HG02884 (cell line): ENCODE results near the gene PITPNM2.

Experiments used
- ATAC-seq: cut with Tn5 transposase; IDR thresholded peaks from one replicate; pipeline ENCODE4 v1.9.1; 2021; ENCODE audit warnings: mild to moderate bottlenecking, moderate library complexity; ENCODE audit not compliant: unreplicated experiment

Gene PITPNM2

DNA sequence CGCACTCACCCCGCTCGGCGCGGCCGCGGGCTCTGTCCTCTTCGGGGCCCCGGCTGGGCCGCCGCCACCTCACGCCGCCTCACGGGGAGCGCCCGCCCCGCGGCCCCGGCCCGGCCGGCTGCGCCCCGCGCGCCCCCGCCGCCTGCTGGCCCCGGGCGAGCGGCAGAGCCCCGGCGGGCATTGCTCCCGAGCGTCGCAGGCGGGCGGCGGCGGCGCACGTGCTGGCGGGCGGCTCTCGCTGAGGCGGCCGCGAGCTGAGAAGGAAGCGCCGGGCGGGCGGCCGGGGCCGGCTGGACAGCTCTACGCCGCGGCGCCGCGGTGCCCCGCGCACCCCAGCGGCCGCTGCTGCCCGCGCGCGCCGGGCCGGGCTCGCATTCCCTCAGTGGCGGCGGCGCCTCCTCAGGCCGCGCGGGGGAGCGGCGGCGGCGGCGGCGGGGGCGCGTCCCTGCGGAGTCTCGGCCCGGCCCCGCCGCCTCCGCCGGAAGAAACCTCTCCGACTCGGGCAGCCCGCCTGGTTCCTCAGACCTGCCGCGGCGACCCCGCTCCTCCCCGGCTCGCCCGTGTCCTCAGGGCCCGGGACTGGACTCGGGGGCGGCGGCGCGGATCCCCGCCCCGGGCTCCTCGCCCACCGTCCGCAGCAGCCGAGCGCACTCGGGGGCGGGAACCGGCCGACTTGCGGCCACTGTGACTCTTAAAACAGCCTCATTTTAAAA, at the start of gene PITPNM2:
Gene PITPNM2 (minus strand): TSS at position 347 of the 713 bp plus-strand sequence. CDS start 116,500 bp downstream, outside the sequence.
- no peak for ATAC-seq

DNA sequence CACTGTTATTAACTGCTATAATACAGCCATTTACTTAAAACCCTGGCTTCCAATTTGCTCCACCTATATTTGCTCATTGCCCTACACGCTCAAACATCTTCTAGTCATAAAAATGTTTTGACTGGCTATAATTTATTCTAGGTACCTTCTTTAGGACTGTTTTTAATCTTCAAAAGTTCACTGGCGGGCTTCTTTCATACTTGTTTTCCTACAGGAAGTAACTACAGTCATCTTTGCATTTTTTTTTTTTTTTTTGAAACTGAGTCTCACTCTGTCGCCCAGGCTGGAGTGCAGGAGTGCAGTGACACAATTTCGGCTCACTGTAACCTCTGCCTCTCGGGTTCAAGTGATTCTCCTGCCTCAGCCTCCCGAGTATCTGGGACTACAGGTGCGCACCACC, 49.5 kb upstream of the PITPNM2 start:
- ATAC-seq: no peak

DNA sequence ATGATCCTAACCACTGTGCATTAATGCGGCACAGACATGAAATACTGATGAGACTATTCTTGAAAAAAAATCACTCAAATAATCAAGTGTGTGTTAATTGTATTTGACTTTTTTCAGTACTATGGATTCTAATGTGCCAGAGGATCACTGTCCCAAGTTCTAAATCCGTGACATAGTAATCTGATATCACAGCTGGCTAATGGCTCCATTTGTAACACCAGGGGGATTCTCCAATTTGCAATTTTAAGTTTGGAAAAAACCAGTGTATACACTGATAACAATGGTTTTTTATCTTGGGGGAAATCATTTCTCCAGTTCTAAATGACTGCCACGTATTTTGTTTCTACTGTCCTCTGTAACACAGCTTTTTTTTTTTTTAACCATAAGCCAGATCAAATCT, 49.0 kb upstream of the PITPNM2 start:
- ATAC-seq: no peak

GRCh38 chr12:123187637-123188036, 36.7 kb upstream of the PITPNM2 start:
- ATAC-seq: no peak

DNA sequence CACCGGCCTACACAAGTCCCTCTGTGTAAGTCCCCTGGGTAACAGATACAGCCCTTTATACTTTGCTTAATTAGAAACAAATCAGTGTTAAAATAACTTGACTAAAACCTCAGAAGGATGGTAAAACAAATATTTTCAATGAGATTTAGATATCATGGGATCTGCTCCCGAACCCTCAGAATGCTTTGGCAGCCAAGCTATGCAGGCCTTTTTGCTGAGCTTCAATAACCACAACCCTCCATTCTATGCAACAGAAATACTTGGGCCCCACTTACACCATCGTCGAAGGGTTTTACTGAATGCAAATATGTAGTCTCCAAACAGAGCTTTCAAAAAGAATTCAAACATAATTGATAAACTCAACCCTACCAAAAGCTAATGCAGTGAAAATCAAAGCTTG, 29.3 kb upstream of the PITPNM2 start:
- no peak for ATAC-seq

DNA sequence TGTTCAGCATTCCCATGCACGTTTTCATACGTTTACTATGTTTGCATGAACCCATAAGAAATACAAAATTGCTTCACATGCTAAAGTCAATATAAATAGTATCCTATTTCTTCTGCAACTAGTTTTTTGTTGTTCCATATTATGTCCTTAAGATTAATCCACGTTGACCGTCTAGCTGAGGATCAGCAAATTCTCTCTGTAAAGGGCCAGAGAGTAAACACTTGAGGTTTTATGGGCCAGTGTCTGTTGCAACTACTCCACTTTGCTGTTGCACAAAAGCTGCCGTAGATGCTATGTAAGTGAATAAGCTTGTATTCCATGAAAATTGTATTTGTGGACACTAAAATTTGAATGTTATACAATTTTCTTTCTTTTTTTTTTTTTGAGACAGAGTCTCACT, 21.1 kb upstream of the PITPNM2 start:
- ATAC-seq: no peak

DNA sequence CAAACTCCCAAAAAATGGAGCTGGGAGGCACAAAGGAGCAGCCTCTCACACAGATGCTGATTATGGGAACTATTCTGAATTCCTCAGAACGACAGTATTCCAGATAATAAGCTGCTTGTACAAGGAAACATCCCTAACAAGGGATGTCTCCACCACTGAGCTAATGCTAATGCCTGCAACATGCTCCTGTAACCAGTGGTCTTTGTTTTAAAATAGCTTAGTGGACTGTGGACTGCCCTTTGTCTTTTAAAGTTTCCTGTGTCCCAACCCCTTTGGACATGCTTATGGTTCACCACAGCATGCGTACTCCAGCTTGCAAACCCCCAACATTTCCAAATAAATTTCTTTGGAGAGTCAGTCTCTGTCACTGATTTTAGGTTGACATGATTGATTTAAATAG, 16.4 kb upstream of the PITPNM2 start:
- no peak for ATAC-seq

DNA sequence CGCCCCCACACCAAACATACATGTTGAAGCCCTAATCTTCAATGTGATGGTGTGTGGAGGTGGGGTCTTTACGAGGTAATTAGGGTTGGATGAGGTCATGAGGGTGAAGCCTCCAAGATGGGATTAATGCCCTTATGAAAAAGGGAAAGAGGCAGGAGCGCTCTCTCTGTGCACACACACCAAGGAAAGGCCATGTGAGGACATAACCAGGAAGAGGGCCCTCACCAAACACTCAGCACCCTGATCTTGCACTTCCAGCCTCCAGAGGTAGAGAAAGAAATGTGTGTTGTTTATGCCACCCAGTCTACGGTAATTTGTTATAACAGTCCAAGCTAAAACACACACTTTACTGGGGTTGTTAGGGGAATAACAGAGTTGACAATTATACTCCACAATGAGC, 14.6 kb upstream of the PITPNM2 start:
- ATAC-seq: no peak

DNA sequence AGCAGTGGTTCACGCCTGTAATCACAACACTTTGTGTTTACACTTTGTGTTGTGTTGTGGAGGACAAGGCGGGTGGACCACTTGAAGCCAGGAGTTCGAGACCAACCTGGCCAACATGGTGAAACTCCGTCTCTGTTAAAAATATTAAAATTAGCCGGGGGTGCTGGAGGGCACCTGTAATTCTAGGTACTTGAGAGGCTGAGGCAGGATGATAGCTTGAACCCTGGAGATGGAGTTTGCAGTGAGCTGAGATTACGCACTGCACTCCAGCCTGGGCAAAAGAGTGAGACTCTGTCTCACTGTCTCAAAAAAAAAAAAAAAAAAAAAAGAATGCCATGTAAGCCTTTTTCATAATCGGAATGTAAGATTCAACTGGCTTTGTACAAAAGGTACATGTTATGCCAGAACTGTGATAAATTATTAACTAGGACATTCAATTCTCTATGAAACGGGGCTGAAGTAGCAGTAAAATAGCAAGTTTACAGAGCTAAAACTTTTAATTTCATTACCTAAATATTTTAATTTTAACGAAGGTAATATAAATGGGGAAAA, 13.9 kb upstream of the PITPNM2 start:
- ATAC-seq: no peak

- ATAC-seq: no peak
Observed at GRCh38 chr12:123164222-123164621, 13.3 kb upstream of the PITPNM2 start.

GRCh38 chr12:123163227-123163626, 12.3 kb upstream of the PITPNM2 start:
- ATAC-seq: no peak

- no peak for ATAC-seq
Observed at GRCh38 chr12:123160801-123161487, 10.1 kb upstream of the PITPNM2 start.

- no peak for ATAC-seq
Observed at GRCh38 chr12:123153906-123154305, 3.0 kb upstream of the PITPNM2 start.

DNA sequence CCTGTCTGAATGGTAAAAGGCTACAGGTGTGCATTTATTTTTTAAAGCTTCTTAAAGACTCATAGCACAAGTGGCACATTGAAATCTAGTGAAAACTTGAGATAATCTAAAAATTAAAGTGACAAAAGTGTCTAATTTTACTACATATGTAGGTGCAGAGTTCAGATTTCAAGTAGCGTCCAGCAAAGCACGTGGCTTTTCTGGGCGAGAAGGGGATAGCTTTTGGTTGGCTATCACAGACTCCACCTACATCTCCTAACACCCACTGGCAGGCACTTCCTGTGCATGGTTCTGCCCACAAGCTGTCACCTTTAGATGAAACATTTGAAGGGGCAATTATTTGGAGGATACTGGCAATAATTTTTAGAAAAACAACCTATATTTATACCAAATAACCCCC, 1.9 kb upstream of the PITPNM2 start:
- no peak for ATAC-seq

- no peak for ATAC-seq
Observed at GRCh38 chr12:123151457-123152454, 866 bp upstream of the PITPNM2 start.

DNA sequence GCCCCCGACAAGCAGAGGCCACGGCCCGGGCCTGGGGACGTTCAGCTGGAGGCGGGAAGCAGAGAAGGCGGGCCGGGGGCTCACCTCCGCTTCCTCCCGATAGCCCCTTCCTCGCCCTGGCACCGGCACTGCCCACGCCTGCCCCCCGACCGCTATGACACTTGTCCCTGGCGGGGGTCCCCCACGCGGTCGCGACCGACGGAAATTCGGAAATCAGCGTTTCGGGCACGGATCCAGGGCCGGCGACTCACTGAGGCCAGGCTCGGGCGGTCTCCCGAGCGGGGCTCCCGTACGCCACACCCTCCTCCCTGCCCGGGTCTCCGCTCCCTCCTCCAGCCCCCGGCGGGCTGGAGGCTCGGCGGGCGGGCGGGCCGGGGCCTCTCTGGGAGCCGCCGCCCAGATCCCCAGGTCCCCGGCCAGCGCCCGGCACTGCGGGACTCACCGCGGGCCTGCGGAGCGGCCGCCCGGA, 581 bp downstream of the PITPNM2 start:
- ATAC-seq: no peak

DNA sequence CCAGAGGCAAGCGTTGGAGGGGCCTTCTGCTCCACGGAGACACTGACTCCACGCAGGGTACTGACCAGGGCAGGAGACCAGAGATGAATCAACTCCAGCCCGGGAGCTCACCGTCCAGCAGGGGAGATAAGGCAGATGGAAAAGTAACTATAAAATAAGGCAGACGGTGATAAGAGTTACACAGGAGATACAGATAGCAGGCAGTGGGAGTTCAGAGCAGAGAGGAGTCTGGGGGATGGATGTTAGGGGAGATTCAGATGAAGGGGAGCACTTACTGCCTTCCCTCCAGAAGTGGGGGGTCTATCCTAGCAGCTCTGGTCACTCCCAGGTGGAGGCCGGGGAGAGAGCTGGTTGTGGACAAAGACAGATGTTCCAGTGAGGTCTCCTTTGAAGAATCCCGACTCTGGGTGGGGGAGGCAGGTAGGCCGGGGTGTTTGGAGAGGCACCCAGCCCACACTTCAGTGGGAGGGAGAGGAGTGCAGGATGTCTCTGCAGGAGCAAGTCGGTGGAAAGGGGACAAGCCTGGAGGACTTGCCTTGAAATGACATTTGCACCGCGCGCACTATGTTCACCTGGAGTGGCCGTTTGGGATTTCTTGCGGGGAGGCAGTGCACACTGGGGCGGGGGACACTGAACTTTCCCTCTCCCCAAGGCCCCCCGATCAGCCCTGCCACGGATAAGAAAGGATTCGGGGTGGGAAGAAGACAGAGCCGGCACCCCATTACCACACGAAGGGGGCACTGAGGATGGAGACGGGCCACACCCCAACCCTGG, 1.2 kb downstream of the PITPNM2 start:
- ATAC-seq: no peak

- ATAC-seq: no peak
Observed at GRCh38 chr12:123149088-123149487, 1.8 kb downstream of the PITPNM2 start.

GRCh38 chr12:123148655-123149054, 2.2 kb downstream of the PITPNM2 start:
- ATAC-seq: no peak

- no peak for ATAC-seq
Observed at GRCh38 chr12:123148223-123148622, 2.7 kb downstream of the PITPNM2 start.
